Liver (tissue), 3 donors: Measurements from ENCODE around the gene HLA-DOB.

ENCODE experiments used
- TAF1 ChIP-seq: conservative IDR thresholded peaks from 2 replicates; pipeline ENCODE4 v1.6.1; 2016; ENCODE audit warnings: antibody characterized with exemption, mild to moderate bottlenecking
- TF ChIP-seq, protein P1 (sequence below): fragments of 150-350 bp; IDR thresholded peaks from 2 replicates; pipeline ENCODE4 v1.5.1; 2017; ENCODE audit warnings: improper control_type of control experiment, low read depth, low read length; ENCODE audit not compliant: missing input control
- TF ChIP-seq, protein P2 (sequence below): IDR thresholded peaks from 2 replicates; pipeline ENCODE4 v1.6.1; 2016; ENCODE audit warnings: antibody characterized with exemption
- TF ChIP-seq, protein P3 (sequence below): IDR thresholded peaks from 2 replicates; pipeline ENCODE4 v1.6.1; 2016; ENCODE audit warnings: antibody characterized with exemption, mild to moderate bottlenecking
- donor health status: healthy.
- donor health status: healthy.

DNA sequence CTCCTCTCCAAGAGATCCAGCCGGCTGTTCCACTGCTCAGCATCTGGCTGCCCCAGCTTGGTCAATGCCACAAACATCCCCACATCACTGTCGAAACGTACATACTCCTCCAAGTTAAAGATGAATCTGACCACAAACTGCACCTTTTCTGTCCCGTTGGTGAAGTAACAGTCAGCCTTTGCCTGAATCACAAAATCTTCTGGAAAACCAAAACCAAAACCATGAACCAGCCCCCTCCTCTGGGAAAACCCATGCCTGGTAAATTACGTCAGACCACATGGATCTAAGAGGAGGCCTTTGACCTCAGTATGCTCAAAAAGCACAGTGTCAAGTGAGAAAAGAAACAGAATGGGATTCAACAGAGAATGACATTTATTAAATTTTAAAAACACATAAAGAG is 1.7 kb downstream of the HLA-DOB start:
- TF ChIP-seq, protein P1, sequence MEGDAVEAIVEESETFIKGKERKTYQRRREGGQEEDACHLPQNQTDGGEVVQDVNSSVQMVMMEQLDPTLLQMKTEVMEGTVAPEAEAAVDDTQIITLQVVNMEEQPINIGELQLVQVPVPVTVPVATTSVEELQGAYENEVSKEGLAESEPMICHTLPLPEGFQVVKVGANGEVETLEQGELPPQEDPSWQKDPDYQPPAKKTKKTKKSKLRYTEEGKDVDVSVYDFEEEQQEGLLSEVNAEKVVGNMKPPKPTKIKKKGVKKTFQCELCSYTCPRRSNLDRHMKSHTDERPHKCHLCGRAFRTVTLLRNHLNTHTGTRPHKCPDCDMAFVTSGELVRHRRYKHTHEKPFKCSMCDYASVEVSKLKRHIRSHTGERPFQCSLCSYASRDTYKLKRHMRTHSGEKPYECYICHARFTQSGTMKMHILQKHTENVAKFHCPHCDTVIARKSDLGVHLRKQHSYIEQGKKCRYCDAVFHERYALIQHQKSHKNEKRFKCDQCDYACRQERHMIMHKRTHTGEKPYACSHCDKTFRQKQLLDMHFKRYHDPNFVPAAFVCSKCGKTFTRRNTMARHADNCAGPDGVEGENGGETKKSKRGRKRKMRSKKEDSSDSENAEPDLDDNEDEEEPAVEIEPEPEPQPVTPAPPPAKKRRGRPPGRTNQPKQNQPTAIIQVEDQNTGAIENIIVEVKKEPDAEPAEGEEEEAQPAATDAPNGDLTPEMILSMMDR, result no peak
- TF ChIP-seq, protein P2, sequence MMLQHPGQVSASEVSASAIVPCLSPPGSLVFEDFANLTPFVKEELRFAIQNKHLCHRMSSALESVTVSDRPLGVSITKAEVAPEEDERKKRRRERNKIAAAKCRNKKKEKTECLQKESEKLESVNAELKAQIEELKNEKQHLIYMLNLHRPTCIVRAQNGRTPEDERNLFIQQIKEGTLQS, result no peak
- TF ChIP-seq TAF1, result no peak
- TF ChIP-seq, protein P3, sequence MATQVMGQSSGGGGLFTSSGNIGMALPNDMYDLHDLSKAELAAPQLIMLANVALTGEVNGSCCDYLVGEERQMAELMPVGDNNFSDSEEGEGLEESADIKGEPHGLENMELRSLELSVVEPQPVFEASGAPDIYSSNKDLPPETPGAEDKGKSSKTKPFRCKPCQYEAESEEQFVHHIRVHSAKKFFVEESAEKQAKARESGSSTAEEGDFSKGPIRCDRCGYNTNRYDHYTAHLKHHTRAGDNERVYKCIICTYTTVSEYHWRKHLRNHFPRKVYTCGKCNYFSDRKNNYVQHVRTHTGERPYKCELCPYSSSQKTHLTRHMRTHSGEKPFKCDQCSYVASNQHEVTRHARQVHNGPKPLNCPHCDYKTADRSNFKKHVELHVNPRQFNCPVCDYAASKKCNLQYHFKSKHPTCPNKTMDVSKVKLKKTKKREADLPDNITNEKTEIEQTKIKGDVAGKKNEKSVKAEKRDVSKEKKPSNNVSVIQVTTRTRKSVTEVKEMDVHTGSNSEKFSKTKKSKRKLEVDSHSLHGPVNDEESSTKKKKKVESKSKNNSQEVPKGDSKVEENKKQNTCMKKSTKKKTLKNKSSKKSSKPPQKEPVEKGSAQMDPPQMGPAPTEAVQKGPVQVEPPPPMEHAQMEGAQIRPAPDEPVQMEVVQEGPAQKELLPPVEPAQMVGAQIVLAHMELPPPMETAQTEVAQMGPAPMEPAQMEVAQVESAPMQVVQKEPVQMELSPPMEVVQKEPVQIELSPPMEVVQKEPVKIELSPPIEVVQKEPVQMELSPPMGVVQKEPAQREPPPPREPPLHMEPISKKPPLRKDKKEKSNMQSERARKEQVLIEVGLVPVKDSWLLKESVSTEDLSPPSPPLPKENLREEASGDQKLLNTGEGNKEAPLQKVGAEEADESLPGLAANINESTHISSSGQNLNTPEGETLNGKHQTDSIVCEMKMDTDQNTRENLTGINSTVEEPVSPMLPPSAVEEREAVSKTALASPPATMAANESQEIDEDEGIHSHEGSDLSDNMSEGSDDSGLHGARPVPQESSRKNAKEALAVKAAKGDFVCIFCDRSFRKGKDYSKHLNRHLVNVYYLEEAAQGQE, result no peak
